ENCODE data around the gene LSMEM2. TPM values are rescaled to one million over a fixed set of nuclear protein-coding genes. Genes with fewer than 3 reads are reported as not detected.
"Not testable (repeated sequence)": the region's sequence is repeated elsewhere in the genome, so short reads cannot be mapped to it uniquely, and the experiment has no call there.

LSMEM2 gene
- total RNA-seq, 1 donor from 2014 or later: not detected

GRCh38 chr3:50245251-50245745, 33.6 kb upstream of the LSMEM2 start:
- intact Hi-C loops (cut with micrococcal nuclease): no loop called here

DNA sequence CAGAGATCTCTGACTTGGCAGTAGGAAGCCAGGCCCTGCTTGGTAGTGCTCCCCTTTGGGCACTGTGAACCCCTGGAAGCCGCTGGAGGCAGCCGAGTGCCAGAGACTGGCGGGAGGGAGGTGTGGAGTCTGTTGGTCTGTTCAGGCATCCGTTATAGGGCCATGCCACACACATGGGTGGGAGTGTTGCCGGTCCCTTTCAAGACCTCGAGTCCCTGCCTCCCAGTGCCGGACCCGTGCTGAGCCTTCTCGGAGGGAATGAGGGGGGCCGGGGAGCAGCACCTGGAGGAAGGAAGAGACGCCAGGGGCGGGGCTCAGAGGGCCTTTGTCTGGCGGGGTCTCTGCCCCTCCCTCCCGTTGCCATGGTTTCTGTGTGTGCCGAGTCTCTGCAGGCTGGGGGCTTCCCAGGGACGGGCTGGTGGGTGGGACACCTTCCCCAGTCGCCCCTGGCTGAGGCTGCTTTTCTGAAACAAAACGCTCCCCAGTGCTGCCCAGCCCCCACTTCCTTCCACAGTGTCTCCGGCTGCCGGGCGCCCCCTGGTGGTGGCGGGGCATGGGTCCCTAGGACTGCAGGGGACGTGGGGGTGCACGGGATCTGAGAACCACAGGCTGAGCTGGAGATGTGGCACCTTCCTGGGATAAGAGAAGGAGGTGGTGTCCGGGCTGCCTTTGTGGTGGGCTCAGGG, 32.9 kb upstream of the LSMEM2 start:
- intact Hi-C loops (cut with micrococcal nuclease): loop anchor here (1.0 kb wide), 8 partner anchors 11 to 125 kb away; partner anchors contain the start of genes HYAL3, IFRD2 and NAA80

DNA sequence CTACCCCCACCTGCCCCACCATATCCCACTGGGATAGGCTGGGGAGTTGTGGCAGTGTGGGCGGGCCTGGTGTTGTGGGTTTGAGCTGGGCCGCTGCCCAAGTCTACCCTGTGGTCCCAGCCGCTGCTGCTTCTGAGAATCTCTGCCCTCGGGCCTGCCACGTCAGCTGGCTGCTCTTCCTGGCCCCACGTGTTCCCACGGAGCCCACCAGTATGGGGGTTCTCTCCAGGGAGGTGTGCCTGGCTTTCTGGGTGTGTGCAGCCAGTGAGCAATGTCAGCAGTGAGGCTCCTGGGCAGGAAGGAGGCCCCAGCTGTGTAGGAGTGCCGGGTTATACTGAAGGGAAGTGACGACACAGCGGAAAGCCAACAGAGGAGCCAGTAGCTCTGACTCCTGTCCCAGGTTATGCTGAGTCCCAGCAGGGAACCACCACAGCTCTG, 32.4 kb upstream of the LSMEM2 start:
- intact Hi-C loops (cut with micrococcal nuclease): loop anchor here (1.0 kb wide), 8 partner anchors 11 to 125 kb away; partner anchors contain the start of genes HYAL3, IFRD2 and NAA80

- intact Hi-C loops (cut with micrococcal nuclease): no loop called here
These were observed 30.5 kb upstream of the LSMEM2 start for GRCh38 chr3:50248387-50248786.

DNA sequence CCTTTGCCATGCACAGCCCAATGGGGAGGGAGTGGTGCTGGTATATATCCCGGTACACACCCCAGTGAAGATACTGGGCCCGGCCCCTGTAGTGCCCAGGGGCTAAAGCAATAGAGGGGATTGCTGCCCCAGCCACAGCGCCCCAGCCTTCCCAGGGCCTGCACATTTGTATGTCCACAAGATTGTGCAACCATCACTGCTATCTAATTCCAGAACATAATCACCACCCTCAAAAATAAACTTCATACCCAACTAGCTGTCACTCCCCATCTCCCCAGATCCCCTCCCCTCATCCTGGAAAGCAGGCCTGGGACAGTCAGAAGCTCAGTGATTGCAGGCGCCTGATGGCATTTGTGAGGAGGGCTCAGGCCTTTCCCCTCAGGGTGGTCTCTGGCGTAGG, 29.4 kb upstream of the LSMEM2 start:
- intact Hi-C loops (cut with micrococcal nuclease): no loop called here

GRCh38 chr3:50250514-50250913, 28.4 kb upstream of the LSMEM2 start:
- intact Hi-C loops (cut with micrococcal nuclease): no loop called here

DNA sequence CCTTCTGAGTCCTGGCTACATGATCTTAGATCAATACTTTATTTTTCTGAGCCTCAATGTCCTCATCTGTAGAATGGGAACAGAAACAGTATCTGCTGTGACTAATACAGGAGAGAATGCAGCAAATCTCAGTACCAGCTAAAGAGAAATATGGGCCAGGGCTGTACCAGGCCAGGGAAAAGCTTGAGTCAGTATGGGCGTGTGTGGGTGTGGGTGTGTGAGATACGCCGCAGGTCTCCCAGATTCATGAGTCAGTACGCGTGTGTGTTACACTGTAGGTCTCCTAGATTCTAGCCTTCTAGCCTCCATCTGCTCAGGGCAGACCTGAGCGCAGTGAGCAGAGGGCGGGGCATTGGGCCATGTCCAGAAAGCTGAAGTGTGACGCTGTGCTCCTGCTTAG, 27.7 kb upstream of the LSMEM2 start:
- intact Hi-C loops (cut with micrococcal nuclease): no loop called here

DNA sequence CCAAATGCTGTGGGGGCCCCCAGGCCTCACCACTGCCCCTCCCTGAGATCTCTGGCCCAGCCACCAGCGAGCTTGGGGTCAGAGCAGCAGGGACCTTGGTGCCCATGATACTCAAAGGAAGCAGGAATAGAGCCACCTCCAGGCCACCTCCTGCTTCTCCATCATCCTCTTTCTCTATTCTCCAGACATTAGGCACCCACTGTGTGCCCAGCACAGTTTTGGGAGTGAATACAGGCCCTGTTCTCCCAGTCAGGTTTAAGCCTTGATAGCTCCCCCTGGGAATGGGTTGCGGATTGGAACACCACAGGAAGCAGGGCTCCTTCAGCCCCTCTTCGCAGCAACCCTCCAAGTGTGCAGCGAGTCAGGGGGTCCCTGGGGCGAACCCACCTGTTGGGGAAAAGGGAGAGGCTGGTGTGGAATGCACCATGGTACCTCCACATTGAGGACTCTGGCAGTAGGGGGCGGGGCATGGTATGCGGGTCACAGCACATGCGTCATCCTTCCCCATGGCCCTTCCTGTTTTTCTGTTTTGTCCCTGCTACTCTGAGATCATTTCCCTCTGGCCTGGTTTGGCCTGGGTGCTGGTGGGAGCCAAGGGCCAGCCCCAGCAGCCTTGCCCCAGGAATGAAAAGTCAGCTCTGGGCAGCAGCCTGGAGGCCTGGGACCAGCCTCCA, 24.2 kb upstream of the LSMEM2 start:
- intact Hi-C loops (cut with micrococcal nuclease): no loop called here

DNA sequence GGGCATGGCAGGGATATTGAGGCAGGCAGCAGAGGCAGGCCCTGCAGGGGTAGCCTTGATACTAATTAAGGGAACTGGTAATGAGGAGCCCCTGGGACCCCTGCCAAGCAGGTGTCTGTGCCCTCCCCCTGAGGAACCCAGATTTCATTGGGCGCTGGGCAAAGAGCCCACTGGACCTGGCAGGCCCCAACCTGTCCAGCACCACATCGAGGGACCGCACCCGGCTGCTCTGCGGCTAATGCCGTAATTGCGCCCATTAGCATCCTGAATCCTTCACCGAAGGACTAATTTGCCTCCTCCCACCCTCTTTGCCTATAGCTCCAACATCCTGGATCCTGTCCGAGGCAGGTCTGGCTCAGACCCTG, 23.7 kb upstream of the LSMEM2 start:
- intact Hi-C loops (cut with micrococcal nuclease): no loop called here

GRCh38 chr3:50256978-50257890, 21.7 kb upstream of the LSMEM2 start:
- intact Hi-C loops (cut with micrococcal nuclease): no loop called here

DNA sequence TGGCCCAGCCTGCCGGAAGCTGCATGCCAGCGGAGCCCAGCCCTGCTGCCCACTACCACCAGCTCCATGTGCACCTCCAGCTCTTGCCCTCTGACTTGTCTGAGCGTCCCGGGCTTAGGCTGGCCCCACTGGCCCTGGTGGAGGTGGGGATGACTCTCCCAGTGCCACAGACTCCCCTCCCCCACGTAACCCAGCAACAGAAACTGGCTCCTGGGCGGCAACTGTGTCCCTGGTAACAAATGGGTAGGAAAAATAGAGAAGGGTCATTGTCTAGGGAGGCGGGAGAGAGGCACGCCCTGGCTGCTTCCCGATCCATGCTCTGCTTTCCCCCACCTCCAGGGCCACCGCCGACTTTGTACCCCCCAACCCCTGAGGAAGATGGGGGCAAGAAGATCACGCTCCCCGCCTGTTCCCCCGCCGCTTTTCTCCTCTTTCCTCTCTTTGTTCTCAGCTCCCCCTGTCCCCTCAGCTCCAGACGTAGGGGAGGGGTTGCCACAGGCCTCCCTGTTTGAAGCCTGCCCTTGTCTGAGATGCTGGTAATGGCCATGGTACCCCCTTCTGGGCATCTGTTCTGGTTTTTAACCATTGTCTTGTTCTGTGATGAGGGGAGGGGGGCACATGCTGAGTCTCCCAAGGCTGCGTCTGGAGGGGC, 20.7 kb upstream of the LSMEM2 start:
- intact Hi-C loops (cut with micrococcal nuclease): no loop called here

GRCh38 chr3:50258979-50259378, 19.9 kb upstream of the LSMEM2 start:
- intact Hi-C loops (cut with micrococcal nuclease): no loop called here

- intact Hi-C loops (cut with micrococcal nuclease): loop anchor here (1.0 kb wide), 6 partner anchors 13 to 67 kb away; partner anchors contain the start of genes HYAL3 and NAA80
These were observed 19.4 kb upstream of the LSMEM2 start for GRCh38 chr3:50259432-50260026.

DNA sequence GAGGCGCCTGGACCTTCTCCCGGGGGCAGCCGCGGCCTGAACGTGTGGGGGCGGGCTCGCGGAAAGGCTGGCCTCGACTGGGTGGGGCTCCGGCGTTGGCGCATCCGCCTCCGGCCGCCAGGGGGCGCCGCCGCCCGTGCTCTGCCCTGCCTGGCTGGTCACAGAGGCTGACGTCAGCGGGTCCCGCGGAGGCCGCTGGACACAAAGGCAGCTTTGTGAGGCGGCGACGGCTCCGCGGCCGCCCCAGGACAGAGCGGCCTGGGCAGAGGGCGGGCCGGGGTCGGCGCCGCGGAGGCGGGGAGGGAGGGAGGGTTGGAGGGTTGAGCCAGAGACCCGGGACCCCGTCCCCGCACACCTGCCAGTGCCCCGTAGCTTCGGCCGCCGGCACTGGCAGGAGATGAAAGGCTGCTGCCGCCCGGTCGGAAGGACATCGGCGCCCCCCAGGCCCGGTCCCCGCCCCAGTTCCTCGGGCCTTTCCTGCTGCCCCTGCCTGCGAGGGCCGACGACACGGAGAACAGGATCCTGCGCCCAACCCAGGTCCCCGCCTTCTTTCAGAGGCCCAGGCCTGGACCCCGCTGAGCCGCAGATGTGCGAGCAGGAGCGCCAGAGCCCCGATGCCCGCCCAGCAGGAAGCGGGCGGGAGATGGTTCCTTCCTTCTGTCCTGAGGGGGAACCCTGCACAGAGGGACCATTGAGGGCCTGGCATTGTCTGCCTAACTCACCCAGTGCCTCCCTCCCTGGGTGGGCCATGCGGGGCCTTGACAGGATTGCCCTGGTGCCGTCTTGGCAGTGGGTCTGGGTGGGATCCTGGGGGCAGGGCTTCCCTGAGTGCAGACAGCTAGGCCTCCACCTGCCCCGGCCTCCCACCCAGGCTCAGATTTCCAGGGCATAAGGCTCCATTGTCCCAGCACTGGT, 18.6 kb upstream of the LSMEM2 start:
- intact Hi-C loops (cut with micrococcal nuclease): loop anchor here (1.0 kb wide), 6 partner anchors 13 to 68 kb away; partner anchors contain the start of genes HYAL3 and NAA80

- intact Hi-C loops (cut with micrococcal nuclease): loop anchor here (1.0 kb wide), 6 partner anchors 12 to 69 kb away; partner anchors contain the start of genes HYAL3 and NAA80
These were observed 17.9 kb upstream of the LSMEM2 start for GRCh38 chr3:50260942-50261441.

DNA sequence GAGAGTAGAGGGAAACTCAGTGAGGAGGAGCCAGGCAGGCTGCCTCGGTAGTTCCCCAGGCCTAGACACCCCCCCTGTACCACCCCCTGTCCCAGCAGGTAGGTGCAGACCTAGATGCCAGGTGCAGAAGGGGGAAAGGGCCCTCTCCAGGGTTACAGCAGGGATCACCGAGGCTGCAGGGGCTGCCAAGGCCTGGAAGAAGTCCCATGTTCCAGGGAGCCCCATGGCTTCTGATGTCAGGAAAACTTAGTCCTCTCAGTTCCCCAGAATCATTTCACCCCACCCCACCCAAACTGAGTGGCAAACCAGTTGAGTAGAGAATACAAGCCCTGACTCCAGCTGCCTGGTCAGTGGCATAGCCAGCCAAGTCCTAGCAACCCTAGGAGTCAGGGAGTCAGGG, 17.4 kb upstream of the LSMEM2 start:
- intact Hi-C loops (cut with micrococcal nuclease): no loop called here

DNA sequence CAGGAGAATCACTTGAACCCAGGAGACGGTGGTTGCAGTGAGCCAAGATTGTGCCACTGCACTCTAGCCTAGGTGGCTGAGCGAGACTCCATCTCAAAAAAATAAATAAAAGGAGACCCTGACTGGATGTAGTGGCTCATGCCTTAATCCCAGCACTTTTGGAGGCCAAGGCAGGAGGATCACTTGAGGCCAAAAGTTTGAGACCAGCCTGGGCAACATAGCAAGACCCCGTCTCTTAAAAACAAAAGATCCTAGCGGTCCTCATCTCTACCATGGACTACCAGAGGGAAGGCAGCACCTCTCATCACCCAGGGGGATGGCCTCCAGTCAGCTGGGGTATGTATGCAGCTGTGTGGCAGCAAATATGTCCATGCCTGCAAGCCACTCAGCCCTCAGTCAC, 16.7 kb upstream of the LSMEM2 start:
- intact Hi-C loops (cut with micrococcal nuclease): not testable (repeated sequence)

- intact Hi-C loops (cut with micrococcal nuclease): no loop called here
These were observed 16.1 kb upstream of the LSMEM2 start for GRCh38 chr3:50262778-50263177.

Measured in T-helper 1 cell treated with Interleukin-12 subunit alpha and Interleukin-12 subunit beta and Interleukin-4 antibody, amounts not matched to agents 30 ng/mL and 1 ng/mL, for 36 hours (primary cell).